DND-41 (cell line): Measurements from ENCODE around the gene PPP3CA.
A peak's percentile ranks its signal among the peaks of the same experiment; 100 is the strongest.

Experiments
- ATAC-seq: fragments of 200-7000 bp; cut with Tn5 transposase; 3 replicates; pipeline ENCODE4 v1.9.1; 2021; ENCODE audit warnings: low read depth; ENCODE audit not compliant: insufficient read depth
- DNase-seq: peaks from one replicate; pipeline ENCODE4 v3.0.0-alpha.2; 2020
- H2AFZ ChIP-seq: 2 replicates; pipeline ENCODE4 v1.6.0; 2012; ENCODE audit warnings: low read depth, low read length
- H3K27ac ChIP-seq: 2 replicates; pipeline ENCODE4 v1.5.1; 2012; ENCODE audit warnings: low read length, inconsistent platforms
- H3K27me3 ChIP-seq: fragments of 200-600 bp; sonication (generic); 2 replicates; pipeline ENCODE4 v1.6.0; 2012; ENCODE audit warnings: low read length, mild to moderate bottlenecking, inconsistent platforms; ENCODE audit not compliant: insufficient read depth, poor library complexity
- H3K36me3 ChIP-seq: 2 replicates; pipeline ENCODE4 v1.5.1; 2012; ENCODE audit warnings: low read length, inconsistent platforms; ENCODE audit not compliant: insufficient read depth
- H3K4me1 ChIP-seq: 2 replicates; pipeline ENCODE4 v1.5.1; 2012; ENCODE audit warnings: mild to moderate bottlenecking, low read length; ENCODE audit not compliant: insufficient read depth
- H3K4me2 ChIP-seq: 2 replicates; pipeline ENCODE4 v1.6.0; 2012; ENCODE audit warnings: mild to moderate bottlenecking, moderate library complexity, low read length, inconsistent platforms; ENCODE audit not compliant: insufficient read depth
- H3K4me3 ChIP-seq, 2 experiments: fragments of 200-600 bp in 1 of 2; shearing (Covaris generic) in 1 of 2; 2 replicates each; pipeline ENCODE4 v1.5.1; 2012 to 2016; ENCODE audit warnings: inconsistent platforms in 2 of 2, low read length in 2 of 2, mild to moderate bottlenecking in 2 of 2, low read depth in 1 of 2, moderate library complexity in 1 of 2
- H3K79me2 ChIP-seq: 2 replicates; pipeline ENCODE4 v1.6.0; 2012; ENCODE audit warnings: low read length, inconsistent platforms; ENCODE audit not compliant: insufficient read depth
- H3K9ac ChIP-seq: 2 replicates; pipeline ENCODE4 v1.6.0; 2012; ENCODE audit warnings: low read depth, mild to moderate bottlenecking, inconsistent platforms, low read length, moderate library complexity
- H3K9me3 ChIP-seq: 2 replicates; pipeline ENCODE4 v1.5.1; 2012; ENCODE audit warnings: low read length, moderate library complexity, mild to moderate bottlenecking, inconsistent platforms; ENCODE audit not compliant: insufficient read depth, severe bottlenecking
- H4K20me1 ChIP-seq: 2 replicates; pipeline ENCODE4 v1.6.0; 2012; ENCODE audit warnings: low read length; ENCODE audit not compliant: insufficient read depth
- CTCF ChIP-seq: IDR thresholded peaks from 2 replicates; pipeline ENCODE4 v1.5.1; 2012; ENCODE audit warnings: borderline replicate concordance, low read length, moderate library complexity, mild to moderate bottlenecking; ENCODE audit not compliant: poor library complexity, severe bottlenecking; ENCODE audit errors: extremely low read depth
- EZH2 ChIP-seq: IDR thresholded peaks from 3 replicates; pipeline ENCODE4 v1.6.1; 2012; ENCODE audit warnings: borderline replicate concordance, low read depth, mild to moderate bottlenecking, moderate library complexity, low read length, inconsistent platforms; ENCODE audit not compliant: severe bottlenecking

Gene PPP3CA

DNA sequence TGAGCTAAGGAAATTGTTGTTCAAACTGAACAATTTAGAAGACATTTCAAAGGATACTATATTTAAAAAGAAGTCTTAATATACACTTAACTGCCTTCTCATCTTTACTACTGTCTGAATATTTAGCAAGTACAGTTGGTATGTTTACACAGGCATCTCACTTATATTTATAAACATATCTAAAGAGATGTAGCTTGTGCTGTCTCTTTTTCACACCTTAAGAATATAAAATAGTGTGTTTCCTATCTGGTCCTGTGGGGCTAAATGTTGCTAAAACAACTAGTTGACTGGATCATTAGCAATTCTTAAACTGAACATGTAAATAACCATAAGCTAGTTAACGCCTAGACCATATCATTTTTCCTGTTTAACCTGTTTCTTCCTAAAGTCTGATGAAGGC, 336.3 kb downstream of the PPP3CA start:
- H3K9ac ChIP-seq, result no peak overlapping the region

DNA sequence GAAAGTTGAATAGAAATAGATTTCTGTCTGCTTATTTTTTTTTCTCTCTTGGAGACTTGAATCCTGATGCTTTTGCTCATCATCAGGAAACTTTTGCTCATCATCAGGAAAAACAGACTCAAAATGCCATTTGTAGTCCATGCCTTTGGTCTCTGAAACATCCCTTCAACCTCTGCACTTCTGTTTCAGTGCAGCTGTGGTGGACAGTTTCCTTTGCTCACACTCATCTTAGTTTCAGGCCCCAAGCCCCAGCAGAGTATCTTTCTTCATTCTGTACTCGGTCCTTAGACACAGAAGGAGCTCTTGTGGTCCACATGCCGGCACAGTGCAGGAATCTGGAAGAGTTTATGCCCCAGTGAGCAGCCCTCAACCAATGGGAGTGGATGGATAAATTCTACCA, 337.9 kb downstream of the PPP3CA start:
- H3K36me3 ChIP-seq, result no peaks in the 10 kb centered on the region
- peak overlapping the region; percentile 34; the same call in 1 of the 2 replicates for H3K4me2 ChIP-seq
- no peaks in the 10 kb centered on the region for H3K9me3 ChIP-seq
- peaks cover 6% of the 10 kb centered on the region for H3K4me1 ChIP-seq
- peak overlapping the region; percentile 61 for H2AFZ ChIP-seq
- H3K79me2 ChIP-seq, result no peaks in the 10 kb centered on the region
- no peak overlapping the region for H3K9ac ChIP-seq
- no peak overlapping the region for H3K27ac ChIP-seq
- no peak overlapping the region for H3K4me3 ChIP-seq
- TF ChIP-seq CTCF, result no peak
- no peak for TF ChIP-seq EZH2
- no peaks in the 10 kb centered on the region for H4K20me1 ChIP-seq
- no peaks in the 10 kb centered on the region for H3K27me3 ChIP-seq
- DNase-seq (no peak), ATAC-seq (no peak)

More for the DNA sequence above, 336.3 kb downstream of the PPP3CA start:
- Histone ChIP-seq H3K27ac (no peak overlapping the region), H3K4me3 (no peak overlapping the region), H2AFZ (0 out of 2 replicates have a peak overlapping the region, but pooled peaks have one; percentile 25), H3K9me3 (no peaks in the 10 kb centered on the region), H3K27me3 (no peaks in the 10 kb centered on the region), H3K79me2 (no peaks in the 10 kb centered on the region), H3K4me2 (no peak overlapping the region), H3K36me3 (no peaks in the 10 kb centered on the region), H3K4me1 (peaks cover 6% of the 10 kb centered on the region), H4K20me1 (no peaks in the 10 kb centered on the region)
- ATAC-seq, result no peak
- TF ChIP-seq EZH2 (no peak), CTCF (no peak)
- no peak for DNase-seq

DNA sequence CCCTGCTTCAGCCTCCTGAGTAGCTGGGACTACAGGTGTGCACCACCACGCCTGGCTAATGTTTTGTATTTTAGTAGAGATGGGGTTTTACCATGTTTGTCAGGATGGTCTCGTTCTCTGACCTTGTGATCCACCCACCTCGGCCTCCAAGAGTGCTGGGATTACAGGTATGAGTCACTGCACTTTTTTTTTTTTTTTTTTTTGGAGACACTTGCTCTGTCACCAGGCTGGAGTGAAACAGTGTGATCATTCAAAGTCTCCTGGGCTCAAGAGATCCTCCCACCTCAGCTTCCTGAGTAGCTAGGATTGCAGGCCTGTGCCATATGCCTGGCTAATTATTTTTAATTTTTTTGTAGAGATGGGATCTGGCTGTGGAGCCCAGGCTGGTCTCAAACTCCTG, 338.8 kb downstream of the PPP3CA start:
- no peaks in the 10 kb centered on the region for H3K9me3 ChIP-seq
- no peaks in the 10 kb centered on the region for H3K36me3 ChIP-seq
- no peak overlapping the region for H2AFZ ChIP-seq
- DNase-seq (no peak), ATAC-seq (no peak)
- no peaks in the 10 kb centered on the region for H4K20me1 ChIP-seq
- H3K9ac ChIP-seq, result no peak overlapping the region
- H3K27ac ChIP-seq, result no peak overlapping the region
- no peaks in the 10 kb centered on the region for H3K79me2 ChIP-seq
- H3K4me2 ChIP-seq, result no peak overlapping the region
- H3K27me3 ChIP-seq, result no peaks in the 10 kb centered on the region
- H3K4me3 ChIP-seq, result no peak overlapping the region
- no peak for TF ChIP-seq CTCF
- no peak for TF ChIP-seq EZH2
- peaks cover 6% of the 10 kb centered on the region for H3K4me1 ChIP-seq

DNA sequence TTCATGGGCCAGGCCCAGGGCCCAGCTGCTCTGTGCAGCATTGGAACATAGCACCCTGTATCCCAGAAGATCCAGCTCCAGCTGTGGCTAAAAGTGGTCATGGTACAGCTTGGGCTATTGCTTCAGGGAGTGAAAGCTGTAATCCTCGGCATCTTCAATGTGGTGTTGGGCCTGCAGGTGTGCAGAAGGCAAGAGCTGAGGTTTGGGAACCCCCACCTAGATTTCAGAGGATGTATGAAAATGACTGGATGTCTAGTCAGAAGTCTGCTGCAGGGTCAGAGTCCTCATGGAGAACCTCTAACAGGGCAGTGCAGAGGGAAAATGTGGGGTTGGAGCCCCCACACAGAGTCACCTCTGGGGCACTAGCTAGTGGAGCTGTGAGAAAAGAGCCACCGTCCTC, 341.7 kb downstream of the PPP3CA start:
- Histone ChIP-seq H3K36me3 (no peaks in the 10 kb centered on the region), H3K79me2 (no peaks in the 10 kb centered on the region), H3K4me2 (no peak overlapping the region), H3K27ac (no peak overlapping the region), H2AFZ (no peak overlapping the region), H3K4me3 (no peak overlapping the region), H3K27me3 (no peaks in the 10 kb centered on the region), H4K20me1 (no peaks in the 10 kb centered on the region), H3K9ac (no peak overlapping the region), H3K9me3 (no peaks in the 10 kb centered on the region), H3K4me1 (peaks cover 6% of the 10 kb centered on the region)
- no peak for TF ChIP-seq CTCF
- no peak for TF ChIP-seq EZH2
- DNase-seq (no peak), ATAC-seq (no peak)
